GM12878 (cell line): Measurements from ENCODE around the gene E2F2. TPM values are rescaled to one million over a fixed set of nuclear protein-coding genes. Genes with fewer than 3 reads are reported as not detected.

Source experiments
- ATF7 ChIP-seq: fragments of 450-650 bp; IDR thresholded peaks from 2 replicates; pipeline ENCODE4 v1.6.1; 2016; ENCODE audit warnings: low read depth, mild to moderate bottlenecking
- BMI1 ChIP-seq: fragments of 450-650 bp; IDR thresholded peaks from 2 replicates; pipeline ENCODE4 v1.6.1; 2016; ENCODE audit warnings: mild to moderate bottlenecking, moderate library complexity, borderline replicate concordance
- BRCA1 ChIP-seq: IDR thresholded peaks from 2 replicates; pipeline ENCODE4 v1.6.1; 2011; ENCODE audit warnings: low read depth, low read length, improper control_type of control experiment
- CREM ChIP-seq: IDR thresholded peaks from 2 replicates; pipeline ENCODE4 v1.6.1; 2014; ENCODE audit warnings: antibody characterized with exemption, low read depth
- HDAC2 ChIP-seq: fragments of 200-600 bp; sonication (generic); IDR thresholded peaks from 2 replicates; pipeline ENCODE4 v1.6.1; 2017
- HDGF ChIP-seq: fragments of 450-650 bp; IDR thresholded peaks from 2 replicates; pipeline ENCODE4 v1.6.1; 2016; ENCODE audit warnings: antibody characterized with exemption
- IKZF2 ChIP-seq, 2 experiments: fragments of 450-650 bp; IDR thresholded peaks; 2 replicates each; pipeline ENCODE4 v1.6.1; 2017; ENCODE audit warnings: mild to moderate bottlenecking in 2 of 2, moderate library complexity in 2 of 2
- IRF4 ChIP-seq: IDR thresholded peaks from 2 replicates; pipeline ENCODE4 v1.6.1; 2011; ENCODE audit warnings: low read depth, low read length
- JUNB ChIP-seq: IDR thresholded peaks from 2 replicates; pipeline ENCODE4 v1.6.1; 2016; ENCODE audit warnings: antibody characterized with exemption, mild to moderate bottlenecking
- MYC ChIP-seq: IDR thresholded peaks from 2 replicates; pipeline ENCODE4 v1.6.1; 2011; ENCODE audit warnings: mild to moderate bottlenecking, low read length, moderate library complexity, inconsistent platforms; ENCODE audit not compliant: insufficient read depth, insufficient replicate concordance, insufficient read length, severe bottlenecking
- RCOR1 ChIP-seq: conservative IDR thresholded peaks from 2 replicates; pipeline ENCODE4 v1.6.1; 2012; ENCODE audit warnings: low read depth, low read length, improper control_type of control experiment
- SP1 ChIP-seq: IDR thresholded peaks from one replicate; pipeline ENCODE4 v1.6.1; 2011; ENCODE audit warnings: low read depth, low read length
- TAF1 ChIP-seq: IDR thresholded peaks from 2 replicates; pipeline ENCODE4 v1.6.1; 2011; ENCODE audit warnings: mild to moderate bottlenecking, low read depth, low read length, borderline replicate concordance
- YBX1 ChIP-seq: fragments of 450-650 bp; IDR thresholded peaks from 2 replicates; pipeline ENCODE4 v1.6.1; 2016; ENCODE audit warnings: antibody characterized with exemption
- ZBTB33 ChIP-seq: fragments of 450-650 bp; IDR thresholded peaks from 2 replicates; pipeline ENCODE4 v1.6.1; 2017; ENCODE audit warnings: mild to moderate bottlenecking
- ZNF217 ChIP-seq: fragments of 450-650 bp; IDR thresholded peaks from 2 replicates; pipeline ENCODE4 v1.6.1; 2017; ENCODE audit warnings: antibody characterized with exemption, mild to moderate bottlenecking
- polyA plus RNA-seq, 11 experiments: library from polyadenylated mRNA; depleted of rRNA in 4 of 11; unstranded in 6 of 11; stranded (reverse) in 5 of 11; fragments of >200 nt; fragmentation: Nextera tagmentation in 4 of 11; fragmentation: Illumina TruSeq in 1 of 11; extraction: Ambion mirVana in 4 of 11; extraction: Trizol in 1 of 11; gene quantifications; 1 replicate in 1 of 11; 2 replicates in 10 of 11; pipeline versions ENCODE4 v1.2.1 to v1.2.3, GENCODE V29; 2011 to 2016; ENCODE audit warnings: inconsistent platforms in 2 of 11, missing spikeins in 2 of 11, low read depth in 1 of 11
- total RNA-seq, 4 experiments: library from RNA; depleted of rRNA in 3 of 4; stranded (reverse); fragments of >200 nt in 3 of 4; fragmentation: Illumina TruSeq in 1 of 4; extraction: Trizol in 1 of 4; gene quantifications; 2 replicates each; pipeline versions ENCODE4 v1.2.1 to v1.2.3, GENCODE V29; 2013 to 2021
- TF ChIP-seq, protein P1 (sequence below): IDR thresholded peaks from 2 replicates; pipeline ENCODE4 v1.6.1; 2012; ENCODE audit warnings: low read length, inconsistent platforms
- TF ChIP-seq, protein P2 (sequence below): fragments of 450-650 bp; IDR thresholded peaks from 2 replicates; pipeline ENCODE4 v1.6.1; 2017; ENCODE audit warnings: borderline replicate concordance
- TF ChIP-seq, protein P3 (sequence below): fragments of 150-350 bp; IDR thresholded peaks from 2 replicates; pipeline ENCODE4 v1.6.1; 2016; ENCODE audit warnings: low read depth, low read length

Gene E2F2
- total and polyA plus RNA-seq, 10 of the 15 experiments (the other 5 are each of a cell fraction or from before 2014, with no cell fraction given), result 3.8 to 27.2 (median 14.6) TPM

- TF ChIP-seq BRCA1 (no peak), IKZF2 (IDR thresholded peaks at IDR 0.05) (peak; percentile 55; a peak in 3 of 4 replicates), BMI1 (no peak), HDGF (no peak), YBX1 (no peak), ZBTB33 (no peak), MYC (no peak), ATF7 (no peak), CREM (peak; percentile 13; the same call in 1 of the 2 replicates), IRF4 (peak; percentile 58; the same call in 1 of the 2 replicates), TAF1 (peak; percentile 53; the same call in 1 of the 2 replicates), HDAC2 (no peak), JUNB (peak; percentile 25; the same call in 1 of the 2 replicates), RCOR1 (no peak), ZNF217 (no peak), SP1 (no peak)
- TF ChIP-seq, protein P1, sequence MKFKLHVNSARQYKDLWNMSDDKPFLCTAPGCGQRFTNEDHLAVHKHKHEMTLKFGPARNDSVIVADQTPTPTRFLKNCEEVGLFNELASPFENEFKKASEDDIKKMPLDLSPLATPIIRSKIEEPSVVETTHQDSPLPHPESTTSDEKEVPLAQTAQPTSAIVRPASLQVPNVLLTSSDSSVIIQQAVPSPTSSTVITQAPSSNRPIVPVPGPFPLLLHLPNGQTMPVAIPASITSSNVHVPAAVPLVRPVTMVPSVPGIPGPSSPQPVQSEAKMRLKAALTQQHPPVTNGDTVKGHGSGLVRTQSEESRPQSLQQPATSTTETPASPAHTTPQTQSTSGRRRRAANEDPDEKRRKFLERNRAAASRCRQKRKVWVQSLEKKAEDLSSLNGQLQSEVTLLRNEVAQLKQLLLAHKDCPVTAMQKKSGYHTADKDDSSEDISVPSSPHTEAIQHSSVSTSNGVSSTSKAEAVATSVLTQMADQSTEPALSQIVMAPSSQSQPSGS, result no peak; the same call in 1 of the 2 replicates
- TF ChIP-seq, protein P2, sequence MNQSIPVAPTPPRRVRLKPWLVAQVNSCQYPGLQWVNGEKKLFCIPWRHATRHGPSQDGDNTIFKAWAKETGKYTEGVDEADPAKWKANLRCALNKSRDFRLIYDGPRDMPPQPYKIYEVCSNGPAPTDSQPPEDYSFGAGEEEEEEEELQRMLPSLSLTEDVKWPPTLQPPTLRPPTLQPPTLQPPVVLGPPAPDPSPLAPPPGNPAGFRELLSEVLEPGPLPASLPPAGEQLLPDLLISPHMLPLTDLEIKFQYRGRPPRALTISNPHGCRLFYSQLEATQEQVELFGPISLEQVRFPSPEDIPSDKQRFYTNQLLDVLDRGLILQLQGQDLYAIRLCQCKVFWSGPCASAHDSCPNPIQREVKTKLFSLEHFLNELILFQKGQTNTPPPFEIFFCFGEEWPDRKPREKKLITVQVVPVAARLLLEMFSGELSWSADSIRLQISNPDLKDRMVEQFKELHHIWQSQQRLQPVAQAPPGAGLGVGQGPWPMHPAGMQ, result no peak
- TF ChIP-seq, protein P3, sequence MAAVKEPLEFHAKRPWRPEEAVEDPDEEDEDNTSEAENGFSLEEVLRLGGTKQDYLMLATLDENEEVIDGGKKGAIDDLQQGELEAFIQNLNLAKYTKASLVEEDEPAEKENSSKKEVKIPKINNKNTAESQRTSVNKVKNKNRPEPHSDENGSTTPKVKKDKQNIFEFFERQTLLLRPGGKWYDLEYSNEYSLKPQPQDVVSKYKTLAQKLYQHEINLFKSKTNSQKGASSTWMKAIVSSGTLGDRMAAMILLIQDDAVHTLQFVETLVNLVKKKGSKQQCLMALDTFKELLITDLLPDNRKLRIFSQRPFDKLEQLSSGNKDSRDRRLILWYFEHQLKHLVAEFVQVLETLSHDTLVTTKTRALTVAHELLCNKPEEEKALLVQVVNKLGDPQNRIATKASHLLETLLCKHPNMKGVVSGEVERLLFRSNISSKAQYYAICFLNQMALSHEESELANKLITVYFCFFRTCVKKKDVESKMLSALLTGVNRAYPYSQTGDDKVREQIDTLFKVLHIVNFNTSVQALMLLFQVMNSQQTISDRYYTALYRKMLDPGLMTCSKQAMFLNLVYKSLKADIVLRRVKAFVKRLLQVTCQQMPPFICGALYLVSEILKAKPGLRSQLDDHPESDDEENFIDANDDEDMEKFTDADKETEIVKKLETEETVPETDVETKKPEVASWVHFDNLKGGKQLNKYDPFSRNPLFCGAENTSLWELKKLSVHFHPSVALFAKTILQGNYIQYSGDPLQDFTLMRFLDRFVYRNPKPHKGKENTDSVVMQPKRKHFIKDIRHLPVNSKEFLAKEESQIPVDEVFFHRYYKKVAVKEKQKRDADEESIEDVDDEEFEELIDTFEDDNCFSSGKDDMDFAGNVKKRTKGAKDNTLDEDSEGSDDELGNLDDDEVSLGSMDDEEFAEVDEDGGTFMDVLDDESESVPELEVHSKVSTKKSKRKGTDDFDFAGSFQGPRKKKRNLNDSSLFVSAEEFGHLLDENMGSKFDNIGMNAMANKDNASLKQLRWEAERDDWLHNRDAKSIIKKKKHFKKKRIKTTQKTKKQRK, result no peak
Observed at GRCh38 chr1:23528250-23528978, 2.6 kb downstream of the E2F2 start (continued).
